SK-N-SH (cell line): ENCODE results near the gene STIL. TPM values are rescaled to one million over a fixed set of nuclear protein-coding genes. Genes with fewer than 3 reads are reported as not detected.

Experiments used
- CTCF ChIA-PET: fragments of 300-600, 350-600 bp; formaldehyde crosslinking; extraction: SDS; loops from one replicate; lab custom pipeline; 2021; lab: Yijun Ruan, JAX
- POLR2A ChIA-PET: fragments of 350-600 bp; sonication (Branson Sonifier 250); formaldehyde crosslinking; extraction: SDS; loops from one replicate; lab custom pipeline; 2020; ENCODE audit warnings: antibody characterized with exemption, inconsistent platforms; lab: Yijun Ruan, JAX
- DNase-seq: peaks from one replicate; pipeline ENCODE4 v3.0.0; 2012
- H2AFZ ChIP-seq: fragments of 200-600 bp; sonication (generic); 2 replicates; pipeline ENCODE4 v1.8.1; 2016; ENCODE audit warnings: antibody characterized with exemption, mild to moderate bottlenecking, low read depth
- H3F3A ChIP-seq: fragments of 200-600 bp; sonication (generic); replicated peaks from 2 replicates; pipeline ENCODE3; 2016; ENCODE audit warnings: antibody characterized with exemption, mild to moderate bottlenecking; ENCODE audit not compliant: insufficient read depth
- H3K27ac ChIP-seq, 2 experiments: fragments of 200-500 bp in 1 of 2; fragments of 200-600 bp in 1 of 2; sonication (Bioruptor generic) in 1 of 2; sonication (generic), shearing (Covaris generic) in 1 of 2; 2 replicates each; pipeline versions ENCODE4 v1.5.1 to v1.6.1; 2014 to 2016; ENCODE audit warnings: low read depth in 2 of 2, inconsistent platforms in 1 of 2, low read length in 1 of 2, mild to moderate bottlenecking in 1 of 2, mixed read lengths in 1 of 2
- H3K27me3 ChIP-seq: fragments of 200-600 bp; sonication (generic), shearing (Covaris generic); 2 replicates; pipeline ENCODE4 v1.6.1; 2016; ENCODE audit warnings: mixed run types; ENCODE audit not compliant: insufficient read depth
- H3K36me3 ChIP-seq, 2 experiments: fragments of 200-500 bp in 1 of 2; fragments of 200-600 bp in 1 of 2; sonication (Bioruptor generic) in 1 of 2; sonication (generic) in 1 of 2; replicated peaks in 1 of 2; 2 replicates each; pipeline versions ENCODE3 to v1.5.1; 2014 to 2016; ENCODE audit warnings: low read length in 1 of 2, mild to moderate bottlenecking in 1 of 2; ENCODE audit not compliant: insufficient read depth in 2 of 2, control insufficient read depth in 1 of 2
- H3K4me1 ChIP-seq, 2 experiments: fragments of 200-500 bp in 1 of 2; fragments of 200-600 bp in 1 of 2; sonication (Bioruptor generic) in 1 of 2; sonication (generic), shearing (Covaris generic) in 1 of 2; 2 replicates each; pipeline versions ENCODE4 v1.5.1 to v1.6.1; 2014 to 2016; ENCODE audit warnings: low read depth in 1 of 2, low read length in 1 of 2, mixed run types in 1 of 2; ENCODE audit not compliant: insufficient read depth in 2 of 2, control insufficient read depth in 1 of 2
- H3K4me2 ChIP-seq: fragments of 200-600 bp; sonication (generic), shearing (Covaris generic); 2 replicates; pipeline ENCODE4 v1.6.1; 2017; ENCODE audit warnings: mixed run types
- H3K4me3 ChIP-seq, 2 experiments: fragments of 200-500 bp in 1 of 2; fragments of 200-600 bp in 1 of 2; sonication (Bioruptor generic) in 1 of 2; sonication (generic), shearing (Covaris generic) in 1 of 2; 2 replicates each; pipeline versions ENCODE4 v1.5.1 to v1.8.1; 2014 to 2016; ENCODE audit warnings: low read depth in 2 of 2, inconsistent platforms in 1 of 2, low read length in 1 of 2, mild to moderate bottlenecking in 1 of 2, mixed read lengths in 1 of 2, moderate library complexity in 1 of 2
- H3K79me2 ChIP-seq: fragments of 200-600 bp; sonication (generic); 2 replicates; pipeline ENCODE4 v1.8.1; 2017; ENCODE audit warnings: mild to moderate bottlenecking; ENCODE audit not compliant: insufficient read depth
- H3K9ac ChIP-seq: fragments of 200-600 bp; sonication (generic); 2 replicates; pipeline ENCODE4 v1.6.1; 2017; ENCODE audit warnings: mixed run types
- H3K9me2 ChIP-seq: fragments of 200-600 bp; sonication (generic); 2 replicates; pipeline ENCODE4 v1.6.1; 2017; ENCODE audit warnings: mixed run types
- H3K9me3 ChIP-seq: fragments of 200-600 bp; sonication (generic); 2 replicates; pipeline ENCODE4 v1.6.1; 2017; ENCODE audit warnings: mixed run types, mild to moderate bottlenecking, moderate library complexity
- H4K20me1 ChIP-seq: fragments of 200-600 bp; sonication (generic); 2 replicates; pipeline ENCODE4 v1.6.1; 2017; ENCODE audit warnings: mild to moderate bottlenecking, mixed run types; ENCODE audit not compliant: insufficient read depth
- ELF1 ChIP-seq: IDR thresholded peaks from 2 replicates; pipeline ENCODE4 v1.4.0; 2012
- EZH2phosphoT487 ChIP-seq: fragments of 200-600 bp; sonication (generic); IDR thresholded peaks from 2 replicates; pipeline ENCODE4 v1.6.1; 2017; ENCODE audit warnings: low read depth, mixed run types, mild to moderate bottlenecking, antibody characterized with exemption, moderate library complexity, borderline replicate concordance
- FOXM1 ChIP-seq: IDR thresholded peaks from 2 replicates; pipeline ENCODE4 v1.4.0; 2012; ENCODE audit warnings: low read depth, mild to moderate bottlenecking
- GABPA ChIP-seq: IDR thresholded peaks from 2 replicates; pipeline ENCODE4 v1.4.0; 2012; ENCODE audit warnings: low read depth, mild to moderate bottlenecking
- GATA2 ChIP-seq: sonication (generic); formaldehyde crosslinking; IDR thresholded peaks from 2 replicates; pipeline ENCODE4 v1.5.0; 2020; ENCODE audit warnings: mild to moderate bottlenecking, missing genetic modification reagents
- JUND ChIP-seq: IDR thresholded peaks from 2 replicates; pipeline ENCODE4 v1.4.0; 2012
- MXI1 ChIP-seq: IDR thresholded peaks from 2 replicates; pipeline ENCODE4 v1.6.1; 2012; ENCODE audit warnings: mild to moderate bottlenecking, low read depth, low read length, improper control_type of control experiment
- NFIC ChIP-seq: IDR thresholded peaks from 2 replicates; pipeline ENCODE4 v1.4.0; 2012; ENCODE audit warnings: borderline replicate concordance
- PBX3 ChIP-seq: IDR thresholded peaks from 2 replicates; pipeline ENCODE4; 2012
- POLR2AphosphoS5 ChIP-seq: IDR thresholded peaks from 2 replicates; pipeline ENCODE4 v1.6.1; 2012; ENCODE audit warnings: low read depth, low read length
- RCOR1 ChIP-seq: fragments of 150-350 bp; IDR thresholded peaks from 2 replicates; pipeline ENCODE4 v1.6.1; 2017; ENCODE audit warnings: antibody characterized with exemption, low read length
- REST ChIP-seq: IDR thresholded peaks from 2 replicates; pipeline ENCODE4 v1.6.1; 2012; ENCODE audit warnings: mild to moderate bottlenecking, low read depth, low read length, moderate library complexity
- RFX5 ChIP-seq: IDR thresholded peaks from 2 replicates; pipeline ENCODE4 v1.6.1; 2012; ENCODE audit warnings: mild to moderate bottlenecking, improper control_type of control experiment, low read length
- SMC3 ChIP-seq: IDR thresholded peaks from 2 replicates; pipeline ENCODE4 v1.6.1; 2012; ENCODE audit warnings: low read depth, low read length, improper control_type of control experiment
- TCF12 ChIP-seq: IDR thresholded peaks from 2 replicates; pipeline ENCODE4 v1.4.0; 2012
- USF1 ChIP-seq: IDR thresholded peaks from 2 replicates; pipeline ENCODE4 v1.4.0; 2012; ENCODE audit warnings: low read depth, borderline replicate concordance
- YY1 ChIP-seq: IDR thresholded peaks from 2 replicates; pipeline ENCODE4 v1.4.0; 2012; ENCODE audit warnings: low read depth, mild to moderate bottlenecking
- ZBTB33 ChIP-seq: IDR thresholded peaks from 2 replicates; pipeline ENCODE4 v1.4.0; 2012; ENCODE audit warnings: low read depth, borderline replicate concordance
- WGBS: methylation state at CpG from one replicate; pipeline ENCODE4 v1.1.6; 2017; ENCODE audit warnings: low lambda C conversion rate; 5-methylcytosine and 5-hydroxymethylcytosine counted together
- polyA plus RNA-seq, 3 experiments: library from polyadenylated mRNA; depleted of rRNA; stranded (reverse); fragments of >200 nt; gene quantifications; 2 replicates each; pipeline ENCODE4 v1.2.3, GENCODE V29; 2012

STIL gene
- polyA plus RNA-seq, 1 of the 3 experiments (the other 2 are of a cell fraction): 4.9 TPM

GRCh38 chr1:47241114-47242113, 72.5 kb downstream of the STIL start:
- no peaks in the 10 kb centered on the region for H4K20me1 ChIP-seq
- H3K4me3 ChIP-seq: no peak overlapping the region
- WGBS: 57% methylated on average over 10 of the region's 11 CpGs
- H3K4me2 ChIP-seq: no peak overlapping the region
- no peak overlapping the region for H3K9ac ChIP-seq
- H3F3A ChIP-seq: peaks cover 3% of the 10 kb centered on the region
- H2AFZ ChIP-seq: no peak overlapping the region
- no peaks in the 10 kb centered on the region for H3K9me3 ChIP-seq
- H3K79me2 ChIP-seq: no peaks in the 10 kb centered on the region
- H3K27ac ChIP-seq: no peak overlapping the region
- no peaks in the 10 kb centered on the region for H3K36me3 ChIP-seq
- H3K4me1 ChIP-seq: no peaks in the 10 kb centered on the region
- peaks cover 4% of the 10 kb centered on the region; the same call in 1 of the 2 replicates for H3K27me3 ChIP-seq
- ChIA-PET CTCF (interaction anchor here (0.9 to 2.1 kb wide), 2 partner anchors 21 to 48 kb away, joined by 3 to 12 read pairs; no protein-coding TSS in a partner anchor), POLR2A (no interaction called here)
- H3K9me2 ChIP-seq: no peaks in the 10 kb centered on the region
- no peak for DNase-seq
- no peak for TF ChIP-seq TCF12
- no peak for TF ChIP-seq FOXM1
- no peak for TF ChIP-seq RCOR1
- TF ChIP-seq POLR2AphosphoS5: no peak
- no peak for TF ChIP-seq SMC3
- TF ChIP-seq GABPA: no peak
- no peak for TF ChIP-seq YY1
- TF ChIP-seq REST: no peak
- TF ChIP-seq EZH2phosphoT487: no peak
- TF ChIP-seq GATA2: no peak

- Histone ChIP-seq H3K4me3 (no peak overlapping the region), H3K4me1 (no peaks in the 10 kb centered on the region), H2AFZ (no peak overlapping the region), H3K9me2 (no peaks in the 10 kb centered on the region), H3K9me3 (no peaks in the 10 kb centered on the region), H3K9ac (no peak overlapping the region), H3K4me2 (no peak overlapping the region), H3K27ac (no peak overlapping the region), H4K20me1 (no peaks in the 10 kb centered on the region), H3F3A (peaks cover 3% of the 10 kb centered on the region), H3K79me2 (no peaks in the 10 kb centered on the region), H3K36me3 (no peaks in the 10 kb centered on the region), H3K27me3 (peaks cover 16% of the 10 kb centered on the region; the same call in 1 of the 2 replicates)
- no peak for DNase-seq
- POLR2A ChIA-PET: no interaction called here
- 45% methylated on average over 5 of the region's 5 CpGs for WGBS
- CTCF ChIA-PET: interaction anchor here (1.4 to 1.7 kb wide), 2 partner anchors 38 to 60 kb away, joined by 3 to 6 read pairs; no protein-coding TSS in a partner anchor
- TF ChIP-seq POLR2AphosphoS5 (no peak), GATA2 (no peak), JUND (no peak), USF1 (no peak), NFIC (no peak), ZBTB33 (no peak), RFX5 (no peak), PBX3 (no peak), ELF1 (no peak), FOXM1 (no peak), MXI1 (no peak)
These were observed 74.9 kb downstream of the STIL start for GRCh38 chr1:47238935-47239592.
